ENCODE data around the gene CACNA1B. TPM values are rescaled to one million over a fixed set of nuclear protein-coding genes. Genes with fewer than 3 reads are reported as not detected.
A peak's percentile ranks its signal among the peaks of the same experiment; 100 is the strongest.
"Not testable (repeated sequence)": the region's sequence is repeated elsewhere in the genome, so short reads cannot be mapped to it uniquely, and the experiment has no call there.

Gene CACNA1B
- total RNA-seq, 2 experiments from 2014 or later = 0.05 TPM

DNA sequence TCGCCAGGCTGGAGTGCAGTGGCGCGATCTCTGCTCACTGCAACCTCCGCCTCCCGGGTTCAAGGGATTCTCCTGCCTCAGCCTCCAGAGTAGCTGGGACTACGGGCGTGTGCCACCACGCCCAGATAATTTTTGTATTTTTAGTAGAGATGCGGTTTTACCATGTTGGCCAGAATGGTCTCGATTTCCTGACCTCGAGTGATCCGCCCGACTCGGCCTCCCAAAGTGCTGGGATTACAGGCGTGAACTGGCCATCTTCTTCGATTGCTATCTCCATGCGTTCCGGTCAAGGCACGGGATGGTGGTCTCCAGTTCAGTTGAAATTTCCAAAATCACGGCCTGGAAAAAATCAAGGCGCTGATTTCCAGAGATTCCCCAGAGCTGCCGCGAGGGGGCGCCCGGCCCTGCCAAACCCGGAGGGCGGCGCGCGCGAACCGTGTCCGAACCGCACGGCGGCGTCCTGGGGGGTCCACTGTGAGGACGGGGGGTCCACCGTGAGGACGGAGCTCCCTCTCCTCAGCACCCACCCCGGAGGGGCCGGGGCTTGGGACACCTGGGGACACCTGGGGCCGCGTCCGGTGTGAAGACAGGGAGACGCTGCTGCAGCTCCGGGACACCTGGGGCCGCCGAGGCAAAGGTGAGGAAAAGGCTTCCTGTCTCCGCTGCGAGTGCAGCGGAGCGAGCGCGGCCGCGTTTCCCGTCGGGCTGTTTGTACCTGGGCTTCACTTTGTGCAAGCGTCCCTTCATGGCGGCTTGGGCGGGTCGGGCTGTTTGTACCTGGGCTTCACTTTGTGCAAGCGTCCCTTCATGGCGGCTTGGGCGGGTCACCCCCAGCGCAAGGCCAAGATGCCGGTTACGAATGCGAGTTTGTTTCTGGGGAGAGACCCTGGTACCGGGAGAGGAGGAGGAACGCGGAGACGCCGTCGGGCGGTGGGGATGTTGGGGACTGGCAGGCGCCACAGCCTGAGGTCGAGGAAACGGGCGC is 272.4 kb downstream of the CACNA1B start:
- H3K4me1 Mint-ChIP-seq (ENCODE audit: low read depth); H3K27me3 Mint-ChIP-seq (ENCODE audit: low read depth); H3K27ac Mint-ChIP-seq; H3K36me3 Mint-ChIP-seq (ENCODE audit: low read depth); intact Hi-C loops (cut with micrococcal nuclease); CTCF ChIA-PET; H3K9me3 Mint-ChIP-seq: not testable (repeated sequence)
- peak overlapping the region; percentile 49 for H3K4me3 Mint-ChIP-seq
- peak; percentile 33 for DNase-seq

DNA sequence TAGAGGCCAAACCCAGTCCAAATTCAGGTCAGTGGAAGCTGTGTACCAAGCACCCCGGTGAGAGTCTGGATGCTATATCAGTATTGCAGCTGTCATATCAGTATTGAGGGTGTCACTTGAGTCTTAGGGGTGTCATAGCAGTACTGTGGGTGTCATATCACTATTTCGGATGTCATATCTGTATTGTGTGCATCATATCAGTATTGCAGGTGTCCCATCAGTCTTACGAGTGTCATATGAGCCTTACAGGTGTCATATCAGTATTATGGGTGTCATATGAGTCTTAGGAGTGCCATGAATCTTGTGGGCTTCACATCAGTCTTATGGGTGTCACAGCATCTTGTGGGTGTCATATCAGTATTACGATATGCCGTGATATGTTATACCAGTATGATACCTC is 278.2 kb downstream of the CACNA1B start:
- DNase-seq, CTCF ChIA-PET: not testable (repeated sequence)

DNA sequence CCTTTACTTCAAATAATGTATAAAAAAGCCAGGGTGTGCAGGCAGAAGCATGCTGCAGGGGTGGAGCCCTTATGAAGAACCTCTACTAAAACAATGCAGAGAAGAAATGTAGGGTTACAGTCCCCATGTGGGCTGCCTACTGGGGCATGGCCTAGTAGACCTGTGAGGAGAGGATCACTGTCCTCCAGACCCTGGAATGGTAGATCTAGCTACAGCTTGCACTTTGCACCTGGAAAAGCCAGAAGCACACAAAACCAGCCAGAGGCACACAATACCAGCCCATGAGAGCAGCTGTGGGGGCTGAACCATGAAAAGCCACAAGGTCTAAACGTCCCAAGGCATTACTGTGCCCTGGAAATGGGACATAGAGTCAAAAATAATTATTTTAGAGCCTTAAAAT is 289.2 kb downstream of the CACNA1B start:
- H3K4me1 Mint-ChIP-seq (ENCODE audit: low read depth); DNase-seq; H3K36me3 Mint-ChIP-seq (ENCODE audit: low read depth); intact Hi-C loops (cut with micrococcal nuclease); CTCF ChIA-PET; H3K4me3 Mint-ChIP-seq; H3K9me3 Mint-ChIP-seq; H3K27ac Mint-ChIP-seq; H3K27me3 Mint-ChIP-seq (ENCODE audit: low read depth): not testable (repeated sequence)

More for the DNA sequence above, 278.2 kb downstream of the CACNA1B start:
- intact Hi-C loops (cut with micrococcal nuclease); H3K4me1 Mint-ChIP-seq (ENCODE audit: low read depth); H3K36me3 Mint-ChIP-seq (ENCODE audit: low read depth); H3K27me3 Mint-ChIP-seq (ENCODE audit: low read depth); H3K4me3 Mint-ChIP-seq; H3K9me3 Mint-ChIP-seq; H3K27ac Mint-ChIP-seq: not testable (repeated sequence)

Small RNA genes within 50 kb of the gene (microRNA-seq; reads per million reads assigned to microRNA genes)
- 1.6 reads per million for gene MIR602 (ENCODE audit: borderline microRNAs expressed, borderline replicate concordance)
